Glomerular visceral epithelial cell (primary cell): ENCODE measurements around the gene OS9.
"Not testable (repeated sequence)": the region's sequence is repeated elsewhere in the genome, so short reads cannot be mapped to it uniquely, and the experiment has no call there.

ENCODE experiments used
- DNase-seq: peaks from one replicate; pipeline ENCODE4 v3.0.0-alpha.2; 2016; ENCODE audit errors: extremely low spot score

The OS9 gene

GRCh38 chr12:57693659-57694458 lies at the start of gene OS9:
Gene OS9 (plus strand): TSS chr12:57694132. CDS start chr12:57694162, 30 bp downstream.
- DNase-seq: peak; percentile 99

- DNase-seq: not testable (repeated sequence)
Measured at GRCh38 chr12:57645990-57646658, 47.8 kb upstream of the OS9 start.

GRCh38 chr12:57646659-57647049 lies 47.3 kb upstream of the OS9 start:
- DNase-seq: not testable (repeated sequence)

- no peak for DNase-seq
Measured at GRCh38 chr12:57654042-57654441, 39.9 kb upstream of the OS9 start.

GRCh38 chr12:57655541-57656240 lies 38.2 kb upstream of the OS9 start:
- DNase-seq: no peak

GRCh38 chr12:57656408-57656807 lies 37.5 kb upstream of the OS9 start:
- not testable (repeated sequence) for DNase-seq

- peak; percentile 2 for DNase-seq
Measured at GRCh38 chr12:57657744-57658143, 36.2 kb upstream of the OS9 start.

- DNase-seq: no peak
Measured at GRCh38 chr12:57658890-57659289, 35.0 kb upstream of the OS9 start.

GRCh38 chr12:57661376-57661775 lies 32.6 kb upstream of the OS9 start:
- DNase-seq: no peak

GRCh38 chr12:57665066-57665820 lies 28.7 kb upstream of the OS9 start:
- not testable (repeated sequence) for DNase-seq

GRCh38 chr12:57666897-57667296 lies 27.0 kb upstream of the OS9 start:
- no peak for DNase-seq

GRCh38 chr12:57669691-57670090 lies 24.2 kb upstream of the OS9 start:
- not testable (repeated sequence) for DNase-seq

- not testable (repeated sequence) for DNase-seq
Measured at GRCh38 chr12:57671811-57672210, 22.1 kb upstream of the OS9 start.

GRCh38 chr12:57672801-57673200 lies 21.1 kb upstream of the OS9 start:
- DNase-seq: no peak

- no peak for DNase-seq
Measured at GRCh38 chr12:57674691-57675090, 19.2 kb upstream of the OS9 start.

GRCh38 chr12:57677947-57678346 lies 16.0 kb upstream of the OS9 start:
- not testable (repeated sequence) for DNase-seq

GRCh38 chr12:57679697-57680096 lies 14.2 kb upstream of the OS9 start:
- no peak for DNase-seq

- no peak for DNase-seq
Measured at GRCh38 chr12:57687862-57688261, 6.1 kb upstream of the OS9 start.

GRCh38 chr12:57688931-57689330 lies 5.0 kb upstream of the OS9 start:
- no peak for DNase-seq

- DNase-seq: no peak
Measured at GRCh38 chr12:57692500-57692899, 1.4 kb upstream of the OS9 start.

GRCh38 chr12:57693317-57693658 lies 644 bp upstream of the OS9 start:
- DNase-seq: no peak

- peak; percentile 7 for DNase-seq
Measured at GRCh38 chr12:57694459-57695019, 607 bp downstream of the OS9 start.
